ENCODE results near the gene ANKS1B.

The ANKS1B gene

GRCh38 chr12:99212275-99212674, 772.5 kb downstream of the ANKS1B start:
- no peak overlapping the region for H3K4me3 ChIP-seq
- peaks cover 4 to 18% (median 6%) of the 10 kb centered on the region in 3 donors for H3K9me3 ChIP-seq
- no peaks in the 10 kb centered on the region for H3K36me3 ChIP-seq
- intact Hi-C loops (cut with DNase I; ENCODE audit: low total_unique reads) = no loop called here
- no peak for TF ChIP-seq CTCF (IDR thresholded peaks at IDR 0.05)
- no peak for DNase-seq
- no peaks in the 10 kb centered on the region for H3K27me3 ChIP-seq
- no peaks in the 10 kb centered on the region for H3K4me1 ChIP-seq
- no peak overlapping the region for H3K27ac ChIP-seq

GRCh38 chr12:99205111-99205510, 779.6 kb downstream of the ANKS1B start:
- H3K36me3 ChIP-seq = no peaks in the 10 kb centered on the region
- no peaks in the 10 kb centered on the region for H3K27me3 ChIP-seq
- no peak overlapping the region for H3K27ac ChIP-seq
- no peak for TF ChIP-seq CTCF (IDR thresholded peaks at IDR 0.05)
- H3K9me3 ChIP-seq = peaks cover 0 to 5% (median 4%) of the 10 kb centered on the region in 3 donors
- H3K4me3 ChIP-seq = no peak overlapping the region
- H3K4me1 ChIP-seq = no peaks in the 10 kb centered on the region
- no peak for DNase-seq
- intact Hi-C loops (cut with DNase I; ENCODE audit: low total_unique reads) = no loop called here

- no peaks in the 10 kb centered on the region for H3K9me3 ChIP-seq
- no peaks in the 10 kb centered on the region for H3K4me1 ChIP-seq
- H3K36me3 ChIP-seq = no peaks in the 10 kb centered on the region
- intact Hi-C loops (cut with DNase I; ENCODE audit: low total_unique reads) = no loop called here
- DNase-seq = no peak
- no peaks in the 10 kb centered on the region for H3K27me3 ChIP-seq
- TF ChIP-seq CTCF (IDR thresholded peaks at IDR 0.05) = no peak
- H3K27ac ChIP-seq = no peak overlapping the region
- H3K4me3 ChIP-seq = no peak overlapping the region
Measured at GRCh38 chr12:99201906-99202645, 782.7 kb downstream of the ANKS1B start.

- Histone ChIP-seq H3K27me3 (no peaks in the 10 kb centered on the region), H3K27ac (no peak overlapping the region), H3K36me3 (no peaks in the 10 kb centered on the region), H3K4me3 (no peak overlapping the region), H3K9me3 (no peaks in the 10 kb centered on the region), H3K4me1 (no peaks in the 10 kb centered on the region)
- DNase-seq = no peak
- no peak for TF ChIP-seq CTCF (IDR thresholded peaks at IDR 0.05)
- intact Hi-C loops (cut with DNase I; ENCODE audit: low total_unique reads) = no loop called here
Measured at GRCh38 chr12:99200711-99201384, 783.9 kb downstream of the ANKS1B start.

GRCh38 chr12:99195474-99195873, 789.3 kb downstream of the ANKS1B start:
- no peak for DNase-seq
- H3K36me3 ChIP-seq = no peaks in the 10 kb centered on the region
- no peak for TF ChIP-seq CTCF (IDR thresholded peaks at IDR 0.05)
- no peaks in the 10 kb centered on the region for H3K4me1 ChIP-seq
- no peak overlapping the region for H3K4me3 ChIP-seq
- intact Hi-C loops (cut with DNase I; ENCODE audit: low total_unique reads) = no loop called here
- H3K27me3 ChIP-seq = no peaks in the 10 kb centered on the region
- no peaks in the 10 kb centered on the region for H3K9me3 ChIP-seq
- no peak overlapping the region for H3K27ac ChIP-seq
